GM23338 (cell line): Measurements from ENCODE around the gene RASGRP3. TPM values are rescaled to one million over a fixed set of nuclear protein-coding genes. Genes with fewer than 3 reads are reported as not detected.

Experiments used
- ATAC-seq: fragments of 200-7000 bp; cut with Tn5 transposase; 3 replicates; pipeline ENCODE4 v1.9.1; 2020
- DNase-seq: peaks from one replicate; pipeline ENCODE4 v3.0.0-alpha.2; 2015; ENCODE audit warnings: low spot score
- H2AFZ ChIP-seq: fragments of 200-600 bp; sonication (generic); 2 replicates; pipeline ENCODE4 v1.8.0; 2016; ENCODE audit warnings: antibody characterized with exemption, mild to moderate bottlenecking, moderate library complexity
- H3F3A ChIP-seq: fragments of 200-600 bp; sonication (generic); replicated peaks from 2 replicates; pipeline ENCODE4 v1.8.0; 2017; ENCODE audit warnings: antibody characterized with exemption, mixed run types, low read depth
- H3K27ac ChIP-seq: fragments of 200-600 bp; sonication (generic); 2 replicates; pipeline ENCODE4 v1.6.1; 2016; ENCODE audit warnings: low read depth
- H3K27me3 ChIP-seq: fragments of 200-600 bp; sonication (generic); 2 replicates; pipeline ENCODE4 v1.8.0; 2016; ENCODE audit warnings: mild to moderate bottlenecking, mixed run types, moderate library complexity; ENCODE audit not compliant: insufficient read depth
- H3K36me3 ChIP-seq: fragments of 200-600 bp; sonication (generic); 2 replicates; pipeline ENCODE4 v1.8.0; 2016; ENCODE audit warnings: mild to moderate bottlenecking; ENCODE audit not compliant: insufficient read depth
- H3K4me1 ChIP-seq: fragments of 200-600 bp; sonication (generic); 2 replicates; pipeline ENCODE4 v1.8.0; 2016; ENCODE audit warnings: mild to moderate bottlenecking, moderate library complexity; ENCODE audit not compliant: insufficient read depth
- H3K4me2 ChIP-seq: fragments of 200-600 bp; sonication (generic); 2 replicates; pipeline ENCODE4 v1.7.1; 2017; ENCODE audit warnings: mixed run types
- H3K4me3 ChIP-seq: fragments of 200-600 bp; sonication (generic); 2 replicates; pipeline ENCODE4 v1.6.1; 2016; ENCODE audit warnings: mixed run types
- H3K79me2 ChIP-seq: fragments of 200-600 bp; sonication (generic); replicated peaks from 2 replicates; pipeline ENCODE4 v1.8.0; 2017; ENCODE audit warnings: mild to moderate bottlenecking; ENCODE audit not compliant: insufficient read depth
- H3K9me2 ChIP-seq: fragments of 200-600 bp; sonication (generic); 2 replicates; pipeline ENCODE4 v1.8.0; 2017; ENCODE audit not compliant: insufficient read depth
- H4K20me1 ChIP-seq: fragments of 200-600 bp; sonication (generic); replicated peaks from 2 replicates; pipeline ENCODE4 v1.8.0; 2017; ENCODE audit warnings: mild to moderate bottlenecking; ENCODE audit not compliant: insufficient read depth
- H3K27ac Mint-ChIP-seq: 2 replicates; pipeline ENCODE4 v1.8.0; 2020; ENCODE audit warnings: inconsistent platforms, mild to moderate bottlenecking, moderate library complexity, mixed read lengths
- H3K27me3 Mint-ChIP-seq: 3 replicates; pipeline ENCODE4 v1.8.0; 2022; ENCODE audit warnings: low read depth, mild to moderate bottlenecking, moderate library complexity, mixed read lengths, inconsistent platforms; ENCODE audit not compliant: insufficient read depth, poor library complexity
- H3K36me3 Mint-ChIP-seq: 3 replicates; pipeline ENCODE4 v1.8.0; 2021; ENCODE audit warnings: low read depth, mild to moderate bottlenecking, inconsistent platforms, moderate library complexity, mixed read lengths
- H3K4me1 Mint-ChIP-seq: 3 replicates; pipeline ENCODE4 v1.8.0; 2020; ENCODE audit warnings: mild to moderate bottlenecking, inconsistent platforms, mixed read lengths
- H3K4me3 Mint-ChIP-seq: 3 replicates; pipeline ENCODE4 v1.8.0; 2021; ENCODE audit warnings: moderate library complexity, mild to moderate bottlenecking, inconsistent platforms, mixed read lengths
- H3K9me3 Mint-ChIP-seq: 3 replicates; pipeline ENCODE4 v1.8.0; 2020; ENCODE audit warnings: moderate library complexity, mild to moderate bottlenecking, inconsistent platforms, mixed read lengths
- CTCF ChIP-seq, 2 experiments: fragments of 200-600 bp in 1 of 2; sonication (generic) in 1 of 2; conservative IDR thresholded peaks; 2 replicates each; pipeline versions ENCODE4 v1.5.1 to v1.6.1; 2016 to 2017; ENCODE audit warnings: antibody characterized with exemption in 2 of 2, low read depth in 2 of 2, mild to moderate bottlenecking in 2 of 2, moderate library complexity in 1 of 2
- EZH2 ChIP-seq: fragments of 200-600 bp; sonication (generic); IDR thresholded peaks from one replicate; pipeline ENCODE4 v1.8.0; 2017; ENCODE audit warnings: antibody characterized with exemption, mild to moderate bottlenecking, low read depth; ENCODE audit not compliant: unreplicated experiment
- REST ChIP-seq: IDR thresholded peaks from one replicate; pipeline ENCODE4 v1.6.1; 2018; ENCODE audit warnings: antibody characterized with exemption; ENCODE audit not compliant: unreplicated experiment
- ZNF331 ChIP-seq: fragments of 250-450 bp; sonication (Bioruptor Pico); IDR thresholded peaks from 2 replicates; pipeline ENCODE4 v1.5.0; 2020; ENCODE audit warnings: low read depth, mild to moderate bottlenecking, moderate library complexity
- polyA plus RNA-seq: library from polyadenylated mRNA; unstranded; fragments of >200 nt; fragmentation: Nextera tagmentation; extraction: Ambion mirVana; gene quantifications from 2 replicates; pipeline ENCODE4 v1.2.1, GENCODE V29; 2016
- total RNA-seq: library from RNA; depleted of rRNA; stranded (reverse); fragments of >200 nt; shearing (Covaris generic); gene quantifications from 2 replicates; pipeline ENCODE4 v1.2.3, GENCODE V29; 2014
- TF ChIP-seq, protein P1 (sequence below): fragments of 250-450 bp; sonication (Bioruptor Pico); IDR thresholded peaks from 2 replicates; pipeline ENCODE4 v1.5.0; 2020; ENCODE audit warnings: mild to moderate bottlenecking, moderate library complexity
- TF ChIP-seq, protein P2 (sequence below): IDR thresholded peaks from 2 replicates; pipeline ENCODE4 v1.6.1; 2016; ENCODE audit warnings: antibody characterized with exemption

The RASGRP3 gene
- total and polyA plus RNA-seq, 2 experiments from 2014 or later: 0.19 to 0.69 TPM

- DNase-seq (no peak), ATAC-seq (no peak)
- no peaks in the 10 kb centered on the region for H3K36me3 Mint-ChIP-seq
- no peak overlapping the region for H3K4me2 ChIP-seq
- TF ChIP-seq, protein P1, sequence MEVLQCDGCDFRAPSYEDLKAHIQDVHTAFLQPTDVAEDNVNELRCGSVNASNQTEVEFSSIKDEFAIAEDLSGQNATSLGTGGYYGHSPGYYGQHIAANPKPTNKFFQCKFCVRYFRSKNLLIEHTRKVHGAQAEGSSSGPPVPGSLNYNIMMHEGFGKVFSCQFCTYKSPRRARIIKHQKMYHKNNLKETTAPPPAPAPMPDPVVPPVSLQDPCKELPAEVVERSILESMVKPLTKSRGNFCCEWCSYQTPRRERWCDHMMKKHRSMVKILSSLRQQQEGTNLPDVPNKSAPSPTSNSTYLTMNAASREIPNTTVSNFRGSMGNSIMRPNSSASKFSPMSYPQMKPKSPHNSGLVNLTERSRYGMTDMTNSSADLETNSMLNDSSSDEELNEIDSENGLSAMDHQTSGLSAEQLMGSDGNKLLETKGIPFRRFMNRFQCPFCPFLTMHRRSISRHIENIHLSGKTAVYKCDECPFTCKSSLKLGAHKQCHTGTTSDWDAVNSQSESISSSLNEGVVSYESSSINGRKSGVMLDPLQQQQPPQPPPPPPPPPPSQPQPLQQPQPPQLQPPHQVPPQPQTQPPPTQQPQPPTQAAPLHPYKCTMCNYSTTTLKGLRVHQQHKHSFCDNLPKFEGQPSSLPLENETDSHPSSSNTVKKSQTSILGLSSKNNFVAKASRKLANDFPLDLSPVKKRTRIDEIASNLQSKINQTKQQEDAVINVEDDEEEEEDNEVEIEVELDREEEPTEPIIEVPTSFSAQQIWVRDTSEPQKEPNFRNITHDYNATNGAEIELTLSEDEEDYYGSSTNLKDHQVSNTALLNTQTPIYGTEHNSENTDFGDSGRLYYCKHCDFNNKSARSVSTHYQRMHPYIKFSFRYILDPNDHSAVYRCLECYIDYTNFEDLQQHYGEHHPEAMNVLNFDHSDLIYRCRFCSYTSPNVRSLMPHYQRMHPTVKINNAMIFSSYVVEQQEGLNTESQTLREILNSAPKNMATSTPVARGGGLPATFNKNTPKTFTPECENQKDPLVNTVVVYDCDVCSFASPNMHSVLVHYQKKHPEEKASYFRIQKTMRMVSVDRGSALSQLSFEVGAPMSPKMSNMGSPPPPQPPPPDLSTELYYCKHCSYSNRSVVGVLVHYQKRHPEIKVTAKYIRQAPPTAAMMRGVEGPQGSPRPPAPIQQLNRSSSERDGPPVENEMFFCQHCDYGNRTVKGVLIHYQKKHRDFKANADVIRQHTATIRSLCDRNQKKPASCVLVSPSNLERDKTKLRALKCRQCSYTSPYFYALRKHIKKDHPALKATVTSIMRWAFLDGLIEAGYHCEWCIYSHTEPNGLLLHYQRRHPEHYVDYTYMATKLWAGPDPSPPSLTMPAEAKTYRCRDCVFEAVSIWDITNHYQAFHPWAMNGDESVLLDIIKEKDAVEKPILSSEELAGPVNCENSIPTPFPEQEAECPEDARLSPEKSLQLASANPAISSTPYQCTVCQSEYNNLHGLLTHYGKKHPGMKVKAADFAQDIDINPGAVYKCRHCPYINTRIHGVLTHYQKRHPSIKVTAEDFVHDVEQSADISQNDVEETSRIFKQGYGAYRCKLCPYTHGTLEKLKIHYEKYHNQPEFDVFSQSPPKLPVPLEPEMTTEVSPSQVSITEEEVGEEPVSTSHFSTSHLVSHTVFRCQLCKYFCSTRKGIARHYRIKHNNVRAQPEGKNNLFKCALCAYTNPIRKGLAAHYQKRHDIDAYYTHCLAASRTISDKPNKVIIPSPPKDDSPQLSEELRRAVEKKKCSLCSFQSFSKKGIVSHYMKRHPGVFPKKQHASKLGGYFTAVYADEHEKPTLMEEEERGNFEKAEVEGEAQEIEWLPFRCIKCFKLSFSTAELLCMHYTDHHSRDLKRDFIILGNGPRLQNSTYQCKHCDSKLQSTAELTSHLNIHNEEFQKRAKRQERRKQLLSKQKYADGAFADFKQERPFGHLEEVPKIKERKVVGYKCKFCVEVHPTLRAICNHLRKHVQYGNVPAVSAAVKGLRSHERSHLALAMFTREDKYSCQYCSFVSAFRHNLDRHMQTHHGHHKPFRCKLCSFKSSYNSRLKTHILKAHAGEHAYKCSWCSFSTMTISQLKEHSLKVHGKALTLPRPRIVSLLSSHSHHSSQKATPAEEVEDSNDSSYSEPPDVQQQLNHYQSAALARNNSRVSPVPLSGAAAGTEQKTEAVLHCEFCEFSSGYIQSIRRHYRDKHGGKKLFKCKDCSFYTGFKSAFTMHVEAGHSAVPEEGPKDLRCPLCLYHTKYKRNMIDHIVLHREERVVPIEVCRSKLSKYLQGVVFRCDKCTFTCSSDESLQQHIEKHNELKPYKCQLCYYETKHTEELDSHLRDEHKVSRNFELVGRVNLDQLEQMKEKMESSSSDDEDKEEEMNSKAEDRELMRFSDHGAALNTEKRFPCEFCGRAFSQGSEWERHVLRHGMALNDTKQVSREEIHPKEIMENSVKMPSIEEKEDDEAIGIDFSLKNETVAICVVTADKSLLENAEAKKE (CRISPR knock-in tag): no peak
- TF ChIP-seq REST (no peak), ZNF331 (no peak), EZH2 (no peak), CTCF (conservative IDR thresholded peaks at IDR 0.05; ENCODE audit: low read depth in 2 of 2) (no peak)
- TF ChIP-seq, protein P2, sequence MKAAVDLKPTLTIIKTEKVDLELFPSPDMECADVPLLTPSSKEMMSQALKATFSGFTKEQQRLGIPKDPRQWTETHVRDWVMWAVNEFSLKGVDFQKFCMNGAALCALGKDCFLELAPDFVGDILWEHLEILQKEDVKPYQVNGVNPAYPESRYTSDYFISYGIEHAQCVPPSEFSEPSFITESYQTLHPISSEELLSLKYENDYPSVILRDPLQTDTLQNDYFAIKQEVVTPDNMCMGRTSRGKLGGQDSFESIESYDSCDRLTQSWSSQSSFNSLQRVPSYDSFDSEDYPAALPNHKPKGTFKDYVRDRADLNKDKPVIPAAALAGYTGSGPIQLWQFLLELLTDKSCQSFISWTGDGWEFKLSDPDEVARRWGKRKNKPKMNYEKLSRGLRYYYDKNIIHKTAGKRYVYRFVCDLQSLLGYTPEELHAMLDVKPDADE: no peak
- H3K4me3 Mint-ChIP-seq: no peak overlapping the region
- H3K9me3 Mint-ChIP-seq: no peaks in the 10 kb centered on the region; the same call in 2 of the 3 replicates
- H3K27me3 ChIP-seq: no peaks in the 10 kb centered on the region
- H3K4me3 ChIP-seq: no peak overlapping the region
- H3K27ac ChIP-seq: no peak overlapping the region
- no peaks in the 10 kb centered on the region for H4K20me1 ChIP-seq
- H3K27ac Mint-ChIP-seq: no peak overlapping the region
- no peaks in the 10 kb centered on the region for H3K9me2 ChIP-seq
- H3K4me1 ChIP-seq: no peaks in the 10 kb centered on the region
- no peaks in the 10 kb centered on the region for H3K36me3 ChIP-seq
- no peaks in the 10 kb centered on the region for H3F3A ChIP-seq
- H3K79me2 ChIP-seq: no peaks in the 10 kb centered on the region
- no peaks in the 10 kb centered on the region for H3K4me1 Mint-ChIP-seq
- H3K27me3 Mint-ChIP-seq: no peaks in the 10 kb centered on the region
- H2AFZ ChIP-seq: peak overlapping the region; percentile 84
Observed at GRCh38 chr2:33467413-33467812, 9.0 kb upstream of the RASGRP3 start.
